ENCODE results near the gene COL18A1. TPM values are rescaled to one million over a fixed set of nuclear protein-coding genes. Genes with fewer than 3 reads are reported as not detected.
"Not testable (repeated sequence)": the region's sequence is repeated elsewhere in the genome, so short reads cannot be mapped to it uniquely, and the experiment has no call there.

Gene COL18A1
- total RNA-seq, 1 experiment from 2014 or later, result 4.2 TPM

GRCh38 chr21:45366931-45367401 lies 38.0 kb upstream of the COL18A1 start:
- DNase-seq (ENCODE audit: low read depth), result peak; percentile 97

GRCh38 chr21:45367402-45368351 lies 37.3 kb upstream of the COL18A1 start:
- no peak for DNase-seq (ENCODE audit: low read depth)

GRCh38 chr21:45369018-45369417 lies 35.9 kb upstream of the COL18A1 start:
- DNase-seq (ENCODE audit: low read depth), result not testable (repeated sequence)

GRCh38 chr21:45370575-45370974 lies 34.4 kb upstream of the COL18A1 start:
- no peak for DNase-seq (ENCODE audit: low read depth)

GRCh38 chr21:45371081-45371480 lies 33.9 kb upstream of the COL18A1 start:
- no peak for DNase-seq (ENCODE audit: low read depth)

DNA sequence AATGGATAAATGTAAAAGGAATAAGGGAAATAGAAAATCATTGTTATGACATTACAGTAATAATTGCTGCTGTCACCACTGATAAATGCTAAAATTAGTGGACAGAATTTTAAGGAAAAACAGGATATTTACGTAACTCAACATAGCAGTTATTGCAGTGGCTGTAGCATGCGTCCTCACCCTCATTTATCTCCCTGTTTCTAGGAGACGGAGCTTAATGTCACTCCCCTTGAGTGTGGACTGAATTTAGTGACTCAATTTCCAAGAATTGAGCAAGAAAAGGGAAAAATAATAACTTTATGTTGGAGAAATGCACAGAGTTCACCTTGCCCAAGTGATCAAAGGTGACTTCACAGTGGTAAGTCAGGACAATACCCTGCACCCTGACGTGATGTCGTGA lies 33.3 kb upstream of the COL18A1 start:
- no peak for DNase-seq (ENCODE audit: low read depth)

GRCh38 chr21:45372732-45373355 lies 32.1 kb upstream of the COL18A1 start:
- DNase-seq (ENCODE audit: low read depth), result peak; percentile 71

DNA sequence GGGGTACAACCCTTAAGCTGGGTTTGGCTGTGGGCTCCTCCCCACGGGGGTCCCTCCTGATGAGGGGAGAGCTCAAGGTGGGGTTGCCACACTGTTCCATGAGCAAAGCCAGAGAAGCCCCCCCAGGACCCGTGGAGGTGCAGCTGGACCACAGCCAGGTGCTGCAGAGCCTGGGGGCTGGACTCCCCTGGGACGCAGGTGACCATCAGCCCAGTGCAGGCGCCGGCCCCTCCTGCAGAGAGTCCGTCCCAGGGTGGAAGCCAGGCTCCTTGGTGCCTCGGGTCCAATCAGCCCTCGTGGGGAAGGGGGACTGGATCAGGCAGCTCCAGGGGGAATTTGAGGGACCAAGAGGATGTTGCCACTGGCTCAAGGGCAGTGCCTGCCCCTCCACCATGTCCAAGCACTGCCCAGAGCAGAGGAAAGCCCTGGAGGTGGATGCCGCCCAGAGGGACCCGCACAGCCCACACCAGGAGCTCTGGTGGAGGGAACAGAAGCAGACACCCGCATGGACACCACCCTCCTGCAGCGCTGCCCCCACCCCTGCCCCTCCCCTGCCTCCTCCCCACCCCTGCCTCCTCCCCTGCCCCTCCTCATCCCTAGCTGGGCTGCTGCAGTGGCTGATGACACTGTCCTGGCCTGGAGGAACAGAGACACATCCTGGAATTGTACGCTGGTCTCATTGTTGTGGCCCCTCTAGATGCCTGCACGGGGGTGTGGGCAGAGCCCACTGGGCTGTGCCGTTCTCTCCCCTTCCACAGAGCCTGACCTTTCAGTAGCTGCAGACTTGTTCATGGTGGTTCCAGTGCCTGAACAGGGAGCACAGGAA lies 30.8 kb upstream of the COL18A1 start:
- DNase-seq (ENCODE audit: low read depth), result no peak

DNA sequence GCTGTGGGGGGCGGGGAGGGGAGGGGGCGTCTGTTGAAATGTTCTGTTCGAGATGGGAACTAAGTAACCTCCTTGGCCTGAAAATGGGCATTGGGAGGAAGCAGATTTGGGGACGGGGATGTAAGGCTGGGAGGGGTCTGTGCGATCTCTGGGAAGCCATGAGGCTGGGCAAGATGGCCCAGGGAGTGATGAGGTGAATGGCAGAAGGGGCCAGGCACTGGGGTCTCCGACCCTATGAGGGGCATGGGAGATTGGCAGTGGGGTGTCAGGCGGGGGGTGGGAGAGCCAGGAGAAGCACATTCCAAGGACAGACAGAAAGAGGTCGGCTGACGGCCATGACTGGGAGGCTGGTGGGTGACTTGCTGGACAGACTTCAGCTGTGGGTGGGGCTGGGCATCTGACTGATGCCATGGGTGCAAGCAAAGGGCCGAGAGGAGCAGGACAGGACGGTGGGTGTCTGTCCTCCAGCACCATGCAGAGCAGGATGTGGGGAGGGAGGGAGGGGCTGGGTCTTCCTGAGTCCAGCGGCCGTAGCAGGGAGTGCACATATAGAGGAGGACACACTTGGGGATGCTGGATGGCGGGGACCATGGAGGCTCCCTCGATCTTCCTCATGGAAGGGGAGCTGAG lies 30.0 kb upstream of the COL18A1 start:
- DNase-seq (ENCODE audit: low read depth), result no peak

DNA sequence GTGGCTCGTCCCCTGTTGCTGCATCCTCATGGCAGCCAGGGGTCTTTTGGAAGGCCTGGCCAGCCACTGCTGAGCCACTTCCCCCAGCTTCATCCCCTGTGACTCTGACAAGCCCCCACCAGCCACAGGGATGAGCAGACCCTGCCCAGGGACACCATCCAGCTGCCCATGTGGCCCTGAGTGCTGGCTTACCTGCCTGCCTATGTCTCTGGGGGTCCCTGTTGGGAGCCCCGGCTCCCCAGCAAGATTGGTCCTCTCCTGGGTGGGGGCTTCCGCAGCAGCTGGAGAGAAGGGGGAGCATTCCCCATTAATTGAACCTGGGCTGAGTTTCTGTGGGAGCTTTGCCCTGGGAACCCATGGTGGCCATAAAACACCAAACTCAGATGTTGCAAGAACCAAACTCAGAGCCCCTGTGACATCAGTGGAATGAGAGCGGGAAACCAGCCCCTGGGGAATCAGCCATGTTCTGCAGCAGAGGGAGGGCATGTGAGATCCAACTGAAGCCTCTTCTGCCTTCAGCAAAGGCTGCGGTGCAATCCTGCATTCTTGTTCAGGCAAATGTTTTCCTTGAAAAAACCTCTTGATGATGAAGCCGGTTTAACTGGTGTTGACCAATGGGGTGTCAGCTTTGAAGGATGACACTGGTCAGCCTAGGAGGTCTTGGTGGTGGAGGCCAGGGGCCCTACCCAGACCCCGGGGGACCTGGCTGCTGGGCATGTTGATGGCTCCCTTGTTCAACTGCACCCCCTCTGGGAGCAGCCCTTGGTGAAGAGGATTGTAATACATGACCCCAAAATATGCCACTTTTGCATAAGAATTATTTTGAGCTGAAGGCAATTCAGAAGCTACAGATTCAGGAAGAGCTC lies 28.3 kb upstream of the COL18A1 start:
- no peak for DNase-seq (ENCODE audit: low read depth)

- no peak for DNase-seq (ENCODE audit: low read depth)
Observed at GRCh38 chr21:45377325-45377709, 27.6 kb upstream of the COL18A1 start.

GRCh38 chr21:45377866-45378257 lies 27.1 kb upstream of the COL18A1 start:
- DNase-seq (ENCODE audit: low read depth), result no peak

GRCh38 chr21:45378258-45378966 lies 26.6 kb upstream of the COL18A1 start:
- no peak for DNase-seq (ENCODE audit: low read depth)

DNA sequence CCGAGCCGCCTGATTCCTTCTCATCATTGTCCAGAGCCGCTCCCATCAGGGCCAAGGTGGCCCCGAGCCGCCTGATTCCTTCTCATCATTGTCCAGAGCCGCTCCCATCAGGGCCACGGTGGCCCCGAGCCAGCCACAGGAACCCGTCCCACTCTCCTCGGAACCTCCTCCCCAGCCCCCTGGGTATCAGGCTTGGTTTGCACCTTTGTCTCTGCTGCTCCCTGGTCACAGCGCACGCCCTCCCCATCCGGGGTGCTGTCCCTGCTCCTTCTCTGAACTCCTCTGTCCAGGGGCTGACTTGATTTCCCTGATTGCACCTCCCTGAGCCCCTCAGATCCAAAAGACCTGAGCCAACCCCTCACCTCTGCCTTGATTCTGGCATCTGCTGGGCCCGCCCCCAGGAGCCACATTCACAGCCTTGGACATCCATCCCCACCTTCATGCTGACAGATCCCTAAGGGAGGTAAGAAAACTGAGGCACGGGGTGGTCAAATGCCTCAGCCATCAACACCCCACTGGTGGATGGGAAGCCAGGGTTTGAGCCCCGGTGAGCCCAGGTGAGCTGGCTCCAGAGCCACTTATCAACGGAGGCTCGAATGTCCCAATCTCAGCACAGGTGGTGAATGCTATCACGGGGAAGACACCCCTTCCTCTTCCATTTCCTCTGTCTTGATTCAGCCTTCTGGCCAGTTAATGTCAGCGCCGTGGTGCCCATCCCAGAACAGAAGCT lies 25.6 kb upstream of the COL18A1 start:
- DNase-seq (ENCODE audit: low read depth), result no peak

- peak; percentile 46 for DNase-seq (ENCODE audit: low read depth)
Observed at GRCh38 chr21:45379901-45380330, 25.0 kb upstream of the COL18A1 start.

GRCh38 chr21:45380566-45380965 lies 24.4 kb upstream of the COL18A1 start:
- DNase-seq (ENCODE audit: low read depth), result no peak

DNA sequence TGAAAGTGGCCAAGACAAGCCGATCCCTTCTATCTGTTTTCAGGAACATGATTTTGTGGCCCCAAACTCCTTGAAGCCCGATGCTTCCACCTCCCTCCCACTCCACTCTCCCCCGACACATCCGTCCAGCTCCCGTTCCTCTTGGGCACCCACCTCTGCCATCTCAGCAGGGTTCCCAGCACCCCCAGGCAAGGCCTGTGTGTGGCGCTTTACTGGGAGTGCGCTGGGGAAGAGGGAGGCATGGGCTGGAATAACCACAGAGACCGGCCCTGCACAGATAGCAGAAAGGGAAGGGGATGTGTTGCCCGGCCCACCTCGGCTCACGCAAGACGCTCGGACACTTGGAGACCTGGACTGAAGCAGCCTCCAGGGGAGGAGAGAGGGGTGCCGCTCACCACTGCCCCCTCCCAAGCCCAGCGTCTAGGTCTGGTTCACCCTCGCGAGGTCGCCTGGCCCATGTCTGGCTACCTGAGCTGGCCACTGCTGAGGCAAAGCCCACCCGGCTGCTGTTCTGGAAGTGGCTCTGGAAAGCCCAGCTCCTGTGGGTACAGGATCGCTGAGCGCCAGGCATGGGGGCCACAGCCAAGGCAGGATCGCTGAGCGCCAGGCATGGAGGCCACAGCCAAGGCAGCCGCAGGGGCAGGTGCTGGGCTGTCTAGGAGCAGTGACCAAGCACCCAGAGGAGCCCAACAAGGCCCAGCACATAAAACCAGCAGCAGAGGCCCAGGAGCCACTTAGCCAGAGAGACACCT lies 23.8 kb upstream of the COL18A1 start:
- no peak for DNase-seq (ENCODE audit: low read depth)

Data from HT1080 (cell line).